GM19467 (cell line): Measurements from ENCODE around the gene LCE5A.
"Not testable (repeated sequence)": the region's sequence is repeated elsewhere in the genome, so short reads cannot be mapped to it uniquely, and the experiment has no call there.

Source experiments
- ATAC-seq: cut with Tn5 transposase; IDR thresholded peaks from one replicate; pipeline ENCODE4 v1.9.1; 2021; ENCODE audit warnings: mild to moderate bottlenecking, moderate library complexity; ENCODE audit not compliant: unreplicated experiment

LCE5A gene

GRCh38 chr1:152515434-152515783 lies 4.8 kb downstream of the LCE5A start:
- ATAC-seq, result no peak

GRCh38 chr1:152516082-152516481 lies 5.5 kb downstream of the LCE5A start:
- no peak for ATAC-seq

- no peak for ATAC-seq
These were observed 6.7 kb downstream of the LCE5A start for GRCh38 chr1:152517237-152517811.

- ATAC-seq, result no peak
These were observed 9.2 kb downstream of the LCE5A start for GRCh38 chr1:152519851-152520250.

- no peak for ATAC-seq
These were observed 10.0 kb downstream of the LCE5A start for GRCh38 chr1:152520561-152521090.

- ATAC-seq, result no peak
These were observed 14.6 kb downstream of the LCE5A start for GRCh38 chr1:152525080-152525641.

- ATAC-seq, result no peak
These were observed 22.8 kb downstream of the LCE5A start for GRCh38 chr1:152533327-152533938.

GRCh38 chr1:152535774-152536173 lies 25.2 kb downstream of the LCE5A start:
- ATAC-seq, result no peak

- no peak for ATAC-seq
These were observed 26.9 kb downstream of the LCE5A start for GRCh38 chr1:152537496-152537895.

- ATAC-seq, result no peak
These were observed 29.3 kb downstream of the LCE5A start for GRCh38 chr1:152539901-152540300.

- ATAC-seq, result no peak
These were observed 33.2 kb downstream of the LCE5A start for GRCh38 chr1:152543820-152544219.

GRCh38 chr1:152546704-152547103 lies 36.1 kb downstream of the LCE5A start:
- ATAC-seq, result no peak

- ATAC-seq, result not testable (repeated sequence)
These were observed 37.8 kb downstream of the LCE5A start for GRCh38 chr1:152548358-152548757.
